Measurements from ENCODE around the gene FSTL3. TPM values are rescaled to one million over a fixed set of nuclear protein-coding genes. Genes with fewer than 3 reads are reported as not detected.

Gene FSTL3
- total and polyA plus RNA-seq, 2 of the 13 experiments (the other 11 are each of a cell fraction or from before 2014, with no cell fraction given): 13.5 to 15.6 TPM

DNA sequence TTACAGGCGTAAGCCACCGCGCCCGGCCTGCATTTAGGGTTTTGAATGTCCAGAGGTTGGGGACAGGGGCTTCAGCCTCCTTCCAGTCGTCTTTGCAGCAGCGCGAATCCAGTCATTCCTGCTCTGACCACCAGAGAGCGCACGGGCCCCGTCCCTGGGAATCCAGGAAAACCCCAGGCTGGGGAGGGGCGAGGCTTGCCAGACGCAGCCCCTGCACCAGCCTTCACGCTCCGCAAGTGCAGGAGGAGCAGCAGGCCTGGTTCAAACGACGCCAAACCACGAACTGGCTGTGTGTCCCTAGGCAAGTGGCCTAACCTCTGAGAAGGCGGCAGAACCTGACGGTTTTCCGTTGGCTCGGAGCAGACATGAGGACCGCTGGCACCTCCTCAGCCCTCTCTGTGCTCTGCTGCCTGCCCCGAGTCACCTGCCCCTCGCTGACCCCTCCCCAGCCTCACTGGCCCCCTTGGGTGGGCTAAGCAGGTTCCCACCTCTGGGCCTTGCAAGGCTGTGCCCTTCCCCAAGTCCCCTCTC is 11.2 kb upstream of the FSTL3 start (continued):
- TF ChIP-seq, protein P1, sequence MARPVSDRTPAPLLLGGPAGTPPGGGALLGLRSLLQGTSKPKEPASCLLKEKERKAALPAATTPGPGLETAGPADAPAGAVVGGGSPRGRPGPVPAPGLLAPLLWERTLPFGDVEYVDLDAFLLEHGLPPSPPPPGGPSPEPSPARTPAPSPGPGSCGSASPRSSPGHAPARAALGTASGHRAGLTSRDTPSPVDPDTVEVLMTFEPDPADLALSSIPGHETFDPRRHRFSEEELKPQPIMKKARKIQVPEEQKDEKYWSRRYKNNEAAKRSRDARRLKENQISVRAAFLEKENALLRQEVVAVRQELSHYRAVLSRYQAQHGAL (CRISPR knock-in tag; IDR thresholded peaks at IDR 0.05; ENCODE audit: not compliant biosample characterization): peak; percentile 25
- TF ChIP-seq TARDBP (CRISPR knock-in tag; IDR thresholded peaks at IDR 0.05) (peak; percentile 35; the same call in 1 of the 2 replicates), ZNF382 (CRISPR knock-in tag; IDR thresholded peaks at IDR 0.05; ENCODE audit: borderline replicate concordance) (no peak), ZNF678 (CRISPR knock-in tag; IDR thresholded peaks at IDR 0.05) (no peak), AHR (CRISPR knock-in tag; IDR thresholded peaks at IDR 0.05) (peak; percentile 49; the same call in 1 of the 2 replicates), ZNF792 (CRISPR knock-in tag; IDR thresholded peaks at IDR 0.05) (peak; percentile 62; the same call in 1 of the 2 replicates), ZNF44 (CRISPR knock-in tag; IDR thresholded peaks at IDR 0.05) (no peak), ZNF207 (IDR thresholded peaks at IDR 0.05; ENCODE audit: borderline replicate concordance) (no peak), NKX3-1 (CRISPR knock-in tag; IDR thresholded peaks at IDR 0.05) (peak; percentile 51; the same call in 1 of the 2 replicates), HNRNPL (IDR thresholded peaks at IDR 0.05; ENCODE audit: low read depth, low read length) (no peak), HNRNPLL (IDR thresholded peaks at IDR 0.05; ENCODE audit: low read depth, low read length, poor library complexity, severe bottlenecking) (peak; percentile 65), MYNN (CRISPR knock-in tag; IDR thresholded peaks at IDR 0.05; ENCODE audit: low read depth) (no peak), ZNF124 (CRISPR knock-in tag; IDR thresholded peaks at IDR 0.05) (peak; percentile 49; the same call in 1 of the 2 replicates), ZNF232 (CRISPR knock-in tag; IDR thresholded peaks at IDR 0.05; ENCODE audit: borderline replicate concordance) (peak; percentile 34; the same call in 1 of the 2 replicates), KLF13 (CRISPR knock-in tag; IDR thresholded peaks at IDR 0.05) (no peak), CBX2 (IDR thresholded peaks at IDR 0.05; ENCODE audit: low read depth, low read length) (no peak), CBX2 (CRISPR knock-in tag; IDR thresholded peaks at IDR 0.05; ENCODE audit: low read depth) (no peak), CBX5 (CRISPR knock-in tag; IDR thresholded peaks at IDR 0.05; ENCODE audit: borderline replicate concordance) (peak; percentile 72; the same call in 1 of the 2 replicates), ZNF329 (CRISPR knock-in tag; IDR thresholded peaks at IDR 0.05; ENCODE audit: low read depth) (peak; percentile 84; the same call in 1 of the 2 replicates), NFE2L1 (CRISPR knock-in tag; IDR thresholded peaks at IDR 0.05; ENCODE audit: borderline replicate concordance) (no peak), ZNF24 (IDR thresholded peaks at IDR 0.05) (peak; percentile 42; the same call in 1 of the 2 replicates), ELF3 (CRISPR knock-in tag; IDR thresholded peaks at IDR 0.05) (peak; percentile 56; the same call in 1 of the 2 replicates), ZNF670 (CRISPR knock-in tag; IDR thresholded peaks at IDR 0.05; ENCODE audit: borderline replicate concordance) (peak; percentile 72; the same call in 1 of the 2 replicates)
- TF ChIP-seq, protein P2, sequence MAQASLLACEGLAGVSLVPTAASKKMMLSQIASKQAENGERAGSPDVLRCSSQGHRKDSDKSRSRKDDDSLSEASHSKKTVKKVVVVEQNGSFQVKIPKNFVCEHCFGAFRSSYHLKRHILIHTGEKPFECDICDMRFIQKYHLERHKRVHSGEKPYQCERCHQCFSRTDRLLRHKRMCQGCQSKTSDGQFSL (CRISPR knock-in tag; IDR thresholded peaks at IDR 0.05): peak; percentile 72; the same call in 1 of the 2 replicates
- TF ChIP-seq, protein P3, sequence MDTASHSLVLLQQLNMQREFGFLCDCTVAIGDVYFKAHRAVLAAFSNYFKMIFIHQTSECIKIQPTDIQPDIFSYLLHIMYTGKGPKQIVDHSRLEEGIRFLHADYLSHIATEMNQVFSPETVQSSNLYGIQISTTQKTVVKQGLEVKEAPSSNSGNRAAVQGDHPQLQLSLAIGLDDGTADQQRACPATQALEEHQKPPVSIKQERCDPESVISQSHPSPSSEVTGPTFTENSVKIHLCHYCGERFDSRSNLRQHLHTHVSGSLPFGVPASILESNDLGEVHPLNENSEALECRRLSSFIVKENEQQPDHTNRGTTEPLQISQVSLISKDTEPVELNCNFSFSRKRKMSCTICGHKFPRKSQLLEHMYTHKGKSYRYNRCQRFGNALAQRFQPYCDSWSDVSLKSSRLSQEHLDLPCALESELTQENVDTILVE (CRISPR knock-in tag; IDR thresholded peaks at IDR 0.05): peak; percentile 50; the same call in 1 of the 2 replicates
- TF ChIP-seq, protein P4, sequence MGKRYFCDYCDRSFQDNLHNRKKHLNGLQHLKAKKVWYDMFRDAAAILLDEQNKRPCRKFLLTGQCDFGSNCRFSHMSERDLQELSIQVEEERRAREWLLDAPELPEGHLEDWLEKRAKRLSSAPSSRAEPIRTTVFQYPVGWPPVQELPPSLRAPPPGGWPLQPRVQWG (CRISPR knock-in tag; IDR thresholded peaks at IDR 0.05; ENCODE audit: borderline replicate concordance, low read depth): no peak
- TF ChIP-seq, protein P5, sequence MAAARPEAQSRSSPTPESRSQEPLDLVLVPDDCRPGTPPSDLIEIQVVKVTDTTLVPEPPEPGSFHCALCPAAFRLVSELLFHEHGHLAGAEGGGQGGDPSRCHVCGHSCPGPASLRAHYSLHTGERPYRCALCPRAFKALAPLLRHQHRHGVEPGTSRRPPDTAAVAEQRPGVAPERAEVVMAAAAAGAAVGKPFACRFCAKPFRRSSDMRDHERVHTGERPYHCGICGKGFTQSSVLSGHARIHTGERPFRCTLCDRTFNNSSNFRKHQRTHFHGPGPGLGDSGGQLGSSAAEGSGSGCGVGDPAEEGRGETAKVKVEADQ (CRISPR knock-in tag; IDR thresholded peaks at IDR 0.05; ENCODE audit: borderline replicate concordance): peak; percentile 30; the same call in 1 of the 2 replicates

Measured in HepG2 (cell line).